Psoas muscle (tissue), 8 donors: ENCODE data around the gene PHAF1. TPM values are rescaled to one million over a fixed set of nuclear protein-coding genes. Genes with fewer than 3 reads are reported as not detected.

Experiments used
- ATAC-seq, 4 donors: fragments of 200-7000 bp; cut with Tn5 transposase; one replicate each; pipeline ENCODE4 v1.9.1; 2020; ENCODE audit warnings: moderate library complexity in 3 of 4, mild to moderate bottlenecking in 2 of 4
- DNase-seq, 2 donors: peaks; one replicate each; pipeline ENCODE4 v3.0.0-alpha.2; 2020
- H3K27ac ChIP-seq: fragments of 200-600 bp; one replicate; pipeline ENCODE4 v1.8.0; 2022
- H3K27me3 ChIP-seq, 3 donors: fragments of 200-600 bp in 1 of 3; one replicate each; pipeline versions ENCODE4 v1.6.1 to v1.8.0; 2013 to 2022; ENCODE audit warnings: low read length in 2 of 3, mild to moderate bottlenecking in 2 of 3, moderate library complexity in 1 of 3; ENCODE audit not compliant: insufficient read depth in 3 of 3
- H3K36me3 ChIP-seq, 2 donors: fragments of 200-600 bp in 1 of 2; one replicate each; pipeline versions ENCODE4 v1.6.1 to v1.8.0; 2013 to 2022; ENCODE audit warnings: low read depth in 1 of 2, mild to moderate bottlenecking in 1 of 2, moderate library complexity in 1 of 2; ENCODE audit not compliant: insufficient read depth in 1 of 2
- H3K4me1 ChIP-seq: fragments of 200-600 bp; one replicate; pipeline ENCODE4 v1.8.0; 2022
- H3K4me3 ChIP-seq: fragments of 200-600 bp; one replicate; pipeline ENCODE4 v1.8.0; 2022; ENCODE audit warnings: mild to moderate bottlenecking
- H3K9me3 ChIP-seq: fragments of 200-600 bp; one replicate; pipeline ENCODE4 v1.8.0; 2022
- WGBS, 3 donors: extraction: QIAGEN DNeasy Blood & Tissue Kit; methylation state at CpG; one replicate each; pipeline versions ENCODE4 v1.1.6 to v1.1.7; 2013; 5-methylcytosine and 5-hydroxymethylcytosine counted together
- intact Hi-C, 2 donors: fragments of 100-400 bp; cut with DNase I; formaldehyde crosslinking; loops; one replicate each; pipeline versions ENCODE4 v1.11.0 to v1.14.2; 2022
- polyA plus RNA-seq, 3 donors: library from polyadenylated mRNA; stranded (reverse); fragments of 200-250 nt; gene quantifications; one replicate each; pipeline ENCODE4 v1.2.3, GENCODE V29; 2013
- total RNA-seq, 4 donors: library from RNA; stranded (reverse); fragmentation: NEBNext Ultra II Directional in 2 of 4; extraction: Animal tissue kit (Norgen Biotek cat#: 25700) in 2 of 4; gene quantifications; one replicate each; pipeline versions ENCODE4 v1.2.1 to v1.2.4, GENCODE V29; 2021 to 2023
- TF ChIP-seq, protein P1 (sequence below): fragments of 200-600 bp; IDR thresholded peaks from one replicate; pipeline ENCODE4 v1.8.0; 2022; ENCODE audit warnings: antibody characterized with exemption
- donor health status: healthy with polysubstance abuse.
- donor health status: DM: no; HTN: no; CAD: no; lungs with moderate emphysema.
- donor health status: Bipolar disorder and iron deficiency.
- donor health status: healthy.
- donor health status: DM: yes; HTN: yes; CAD: no.
- donor health status: DM: no; HTN: no; CAD: no.
- donor health status: DM: no; HTN: no; CAD: no.
- donor health status: DM: yes; HTN: yes; CAD: no.

PHAF1 gene
- total and polyA plus RNA-seq, 7 donors, result 12.2 to 60.4 (median 15.4) TPM

DNA sequence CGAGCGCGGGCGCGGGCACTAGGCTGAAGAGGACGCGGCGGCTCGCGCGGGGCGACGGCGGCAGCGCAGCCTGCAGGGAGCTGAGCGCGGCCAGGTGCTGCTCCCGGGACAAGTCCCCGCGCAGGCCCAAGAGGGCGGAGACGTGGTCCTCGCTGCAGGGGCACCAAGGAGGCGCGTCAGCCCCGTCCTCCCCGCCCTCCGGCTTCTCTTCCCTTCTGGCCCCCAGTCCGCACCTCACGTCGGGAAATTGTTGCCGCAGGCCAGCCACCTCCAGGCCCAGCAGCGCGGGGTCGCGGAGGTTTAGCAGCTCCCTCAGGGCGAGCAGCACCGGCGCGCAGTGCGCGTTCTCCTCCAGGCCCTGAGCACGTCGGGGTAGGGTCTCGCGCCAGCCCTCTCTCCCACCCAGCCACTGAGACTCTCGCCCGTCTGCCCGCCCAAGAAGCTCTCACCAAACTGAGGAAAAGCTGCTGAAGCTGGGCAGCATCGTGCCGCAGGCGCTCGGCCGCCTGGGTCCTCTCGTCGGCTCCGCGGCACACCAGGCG lies 74.8 kb downstream of the PHAF1 start:
- DNase-seq (no peak), ATAC-seq (peak; percentile 3 to 22 (median 14))
- Histone ChIP-seq H3K36me3 (no peaks in the 10 kb centered on the region), H3K4me1 (peaks cover 29% of the 10 kb centered on the region), H3K27me3 (no peaks in the 10 kb centered on the region), H3K9me3 (no peaks in the 10 kb centered on the region), H3K27ac (peak overlapping the region; percentile 99), H3K4me3 (peak overlapping the region; percentile 95)
- 8 to 9% (median 9%) methylated on average over 42 to 59 of the region's 59 CpGs for WGBS, 3 donors
- intact Hi-C loops, result no loop called here
- TF ChIP-seq, protein P1, sequence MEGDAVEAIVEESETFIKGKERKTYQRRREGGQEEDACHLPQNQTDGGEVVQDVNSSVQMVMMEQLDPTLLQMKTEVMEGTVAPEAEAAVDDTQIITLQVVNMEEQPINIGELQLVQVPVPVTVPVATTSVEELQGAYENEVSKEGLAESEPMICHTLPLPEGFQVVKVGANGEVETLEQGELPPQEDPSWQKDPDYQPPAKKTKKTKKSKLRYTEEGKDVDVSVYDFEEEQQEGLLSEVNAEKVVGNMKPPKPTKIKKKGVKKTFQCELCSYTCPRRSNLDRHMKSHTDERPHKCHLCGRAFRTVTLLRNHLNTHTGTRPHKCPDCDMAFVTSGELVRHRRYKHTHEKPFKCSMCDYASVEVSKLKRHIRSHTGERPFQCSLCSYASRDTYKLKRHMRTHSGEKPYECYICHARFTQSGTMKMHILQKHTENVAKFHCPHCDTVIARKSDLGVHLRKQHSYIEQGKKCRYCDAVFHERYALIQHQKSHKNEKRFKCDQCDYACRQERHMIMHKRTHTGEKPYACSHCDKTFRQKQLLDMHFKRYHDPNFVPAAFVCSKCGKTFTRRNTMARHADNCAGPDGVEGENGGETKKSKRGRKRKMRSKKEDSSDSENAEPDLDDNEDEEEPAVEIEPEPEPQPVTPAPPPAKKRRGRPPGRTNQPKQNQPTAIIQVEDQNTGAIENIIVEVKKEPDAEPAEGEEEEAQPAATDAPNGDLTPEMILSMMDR, result no peak

- whole genome bisulfite sequencing, 3 donors, result 14 to 16% (median 14%) methylated on average over 41 to 43 of the region's 43 CpGs
- intact Hi-C loops, result loop anchor here in 1 of 2 donors (1.0 kb wide), 1 partner anchor 208 kb away; no protein-coding TSS in a partner anchor
- no peaks in the 10 kb centered on the region for H3K9me3 ChIP-seq
- H3K4me3 ChIP-seq, result peak overlapping the region; percentile 95
- no peak overlapping the region for H3K27ac ChIP-seq
- TF ChIP-seq, protein P1, result peak; percentile 87
- DNase-seq (peak; percentile 94 to 97), ATAC-seq (peak; percentile 54 to 70 (median 63))
- H3K27me3 ChIP-seq, result no peaks in the 10 kb centered on the region
- peaks cover 29% of the 10 kb centered on the region for H3K4me1 ChIP-seq
- H3K36me3 ChIP-seq, result no peaks in the 10 kb centered on the region
Measured at GRCh38 chr16:67184995-67185650, 75.4 kb downstream of the PHAF1 start.

- 9 to 11% (median 9%) methylated on average over 12 of the region's 12 CpGs for WGBS, 3 donors
- no peak overlapping the region for H3K27ac ChIP-seq
- TF ChIP-seq, protein P1, result no peak
- DNase-seq (no peak), ATAC-seq (no peak)
- peaks cover 29% of the 10 kb centered on the region for H3K4me1 ChIP-seq
- intact Hi-C loops, result loop anchor here in 1 of 2 donors (1.0 kb wide), 1 partner anchor 208 kb away; no protein-coding TSS in a partner anchor
- no peaks in the 10 kb centered on the region for H3K9me3 ChIP-seq
- H3K27me3 ChIP-seq, result no peaks in the 10 kb centered on the region
- H3K4me3 ChIP-seq, result peak overlapping the region; percentile 95
- H3K36me3 ChIP-seq, result no peaks in the 10 kb centered on the region
Measured at GRCh38 chr16:67185651-67186134, 76.0 kb downstream of the PHAF1 start.

DNA sequence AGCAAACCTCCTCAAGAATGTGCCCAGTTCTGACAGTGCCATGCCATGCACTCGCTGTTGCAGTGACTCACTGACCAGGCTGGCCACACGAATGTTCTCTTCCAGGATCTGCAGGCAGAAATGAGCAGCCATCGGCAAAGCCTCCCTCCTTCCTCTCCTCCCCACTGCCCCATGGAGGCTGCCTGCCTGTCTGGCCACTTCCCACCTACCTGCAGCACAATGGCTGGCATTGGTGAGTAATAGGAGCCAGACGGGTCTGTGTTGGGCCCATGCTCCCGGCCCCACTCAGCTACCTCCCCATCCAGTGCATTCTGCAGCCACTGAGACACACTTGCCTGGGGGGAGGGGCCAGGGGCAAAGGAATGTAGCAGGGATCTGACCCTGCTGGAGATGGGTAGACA lies 76.8 kb downstream of the PHAF1 start:
- DNase-seq (no peak), ATAC-seq (no peak)
- no peaks in the 10 kb centered on the region for H3K36me3 ChIP-seq
- 42 to 50% (median 42%) methylated on average over 5 of the region's 5 CpGs for WGBS, 3 donors
- peaks cover 34% of the 10 kb centered on the region for H3K4me1 ChIP-seq
- H3K27ac ChIP-seq, result no peak overlapping the region
- no peaks in the 10 kb centered on the region for H3K27me3 ChIP-seq
- H3K9me3 ChIP-seq, result no peaks in the 10 kb centered on the region
- intact Hi-C loops, result no loop called here
- no peak overlapping the region for H3K4me3 ChIP-seq
- TF ChIP-seq, protein P1, result no peak
